GM10266 (cell line): Measurements from ENCODE around the gene MYLK.

Source experiments
- DNase-seq: peaks from one replicate; pipeline ENCODE4 v3.0.0; 2012; ENCODE audit errors: extremely low spot score
- TF ChIP-seq, protein P1 (sequence below): IDR thresholded peaks from 2 replicates; pipeline ENCODE4 v1.5.1; 2012; ENCODE audit warnings: mild to moderate bottlenecking, low read depth; ENCODE audit not compliant: control insufficient read depth, insufficient read depth; ENCODE audit errors: missing control alignments

Gene MYLK

DNA sequence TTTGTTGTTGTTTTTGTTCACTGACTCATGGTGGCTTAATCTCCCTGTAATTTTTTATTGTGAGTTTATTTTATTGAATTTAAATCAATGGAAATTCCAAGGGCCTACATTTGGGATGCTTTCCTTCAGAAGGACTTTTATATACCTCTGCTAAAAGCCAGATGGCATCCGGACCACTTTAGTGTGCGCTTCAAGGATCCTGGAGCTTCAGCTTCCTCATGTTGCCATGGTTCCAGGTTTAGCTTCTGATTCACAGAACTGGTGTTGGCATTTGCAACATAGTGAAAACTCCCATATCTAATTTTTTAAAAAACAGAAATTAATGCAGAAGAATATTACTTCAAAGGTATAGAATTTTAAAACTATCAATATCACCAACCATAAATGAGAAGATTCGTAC is 290.8 kb downstream of the MYLK start:
- TF ChIP-seq, protein P1, sequence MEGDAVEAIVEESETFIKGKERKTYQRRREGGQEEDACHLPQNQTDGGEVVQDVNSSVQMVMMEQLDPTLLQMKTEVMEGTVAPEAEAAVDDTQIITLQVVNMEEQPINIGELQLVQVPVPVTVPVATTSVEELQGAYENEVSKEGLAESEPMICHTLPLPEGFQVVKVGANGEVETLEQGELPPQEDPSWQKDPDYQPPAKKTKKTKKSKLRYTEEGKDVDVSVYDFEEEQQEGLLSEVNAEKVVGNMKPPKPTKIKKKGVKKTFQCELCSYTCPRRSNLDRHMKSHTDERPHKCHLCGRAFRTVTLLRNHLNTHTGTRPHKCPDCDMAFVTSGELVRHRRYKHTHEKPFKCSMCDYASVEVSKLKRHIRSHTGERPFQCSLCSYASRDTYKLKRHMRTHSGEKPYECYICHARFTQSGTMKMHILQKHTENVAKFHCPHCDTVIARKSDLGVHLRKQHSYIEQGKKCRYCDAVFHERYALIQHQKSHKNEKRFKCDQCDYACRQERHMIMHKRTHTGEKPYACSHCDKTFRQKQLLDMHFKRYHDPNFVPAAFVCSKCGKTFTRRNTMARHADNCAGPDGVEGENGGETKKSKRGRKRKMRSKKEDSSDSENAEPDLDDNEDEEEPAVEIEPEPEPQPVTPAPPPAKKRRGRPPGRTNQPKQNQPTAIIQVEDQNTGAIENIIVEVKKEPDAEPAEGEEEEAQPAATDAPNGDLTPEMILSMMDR, result no peak
- DNase-seq, result no peak

DNA sequence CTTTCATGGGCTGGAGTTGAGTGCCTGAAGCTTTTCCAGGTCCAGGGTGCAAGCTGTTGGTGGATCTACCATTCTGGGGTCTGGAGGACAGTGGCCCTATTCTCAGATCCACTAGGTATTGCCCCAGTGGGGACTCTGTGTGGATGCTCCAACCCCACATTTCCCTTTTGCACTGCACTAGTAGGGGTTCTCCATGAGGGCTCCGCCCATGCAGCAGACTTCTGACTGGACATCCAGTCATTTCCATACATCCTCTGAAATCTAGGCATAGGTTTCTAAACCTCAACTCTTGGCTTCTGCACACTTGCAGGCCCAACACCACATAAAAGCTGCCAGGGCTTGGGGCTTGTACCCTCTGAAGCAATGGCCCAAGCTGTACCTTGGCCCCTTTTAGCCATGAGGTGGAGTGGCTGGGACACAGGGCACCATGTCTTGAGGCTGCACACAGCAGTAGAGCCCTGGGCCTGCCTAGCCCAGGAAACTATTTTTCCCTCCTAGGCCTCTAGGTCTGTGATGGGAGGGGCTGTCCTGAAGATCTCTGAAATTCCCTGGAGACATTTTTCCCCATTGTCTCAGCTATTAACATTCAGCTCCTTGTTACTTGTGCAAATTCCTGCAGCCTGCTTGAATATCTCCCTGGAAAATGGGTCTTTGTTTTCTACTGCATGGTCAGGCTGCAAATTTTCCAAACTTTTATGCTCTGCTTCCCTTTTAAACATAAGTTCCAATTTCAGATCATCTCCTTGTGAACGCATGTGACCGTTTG is 293.3 kb downstream of the MYLK start:
- no peak for DNase-seq
- TF ChIP-seq, protein P1, result no peak

DNA sequence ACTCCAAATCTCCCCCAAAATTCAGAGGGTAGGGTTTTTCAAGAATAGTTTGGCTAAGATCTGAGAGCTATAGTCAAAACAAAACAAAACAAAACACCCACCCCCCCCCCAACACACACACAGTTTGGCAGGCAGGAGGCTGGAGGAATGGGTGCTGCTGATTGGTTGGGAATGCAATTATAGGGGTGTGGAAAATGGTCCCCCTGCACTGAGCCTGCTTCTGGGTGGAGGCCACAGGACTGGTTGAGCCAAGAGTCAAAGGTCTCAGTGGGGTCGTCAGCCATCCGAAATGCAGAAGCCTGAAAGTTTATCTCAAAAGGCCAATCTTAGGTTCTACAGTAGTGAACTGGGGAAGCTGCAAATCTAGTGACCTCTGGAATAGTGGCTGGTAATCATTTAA is 296.7 kb downstream of the MYLK start:
- DNase-seq, result no peak
- TF ChIP-seq, protein P1, result no peak

DNA sequence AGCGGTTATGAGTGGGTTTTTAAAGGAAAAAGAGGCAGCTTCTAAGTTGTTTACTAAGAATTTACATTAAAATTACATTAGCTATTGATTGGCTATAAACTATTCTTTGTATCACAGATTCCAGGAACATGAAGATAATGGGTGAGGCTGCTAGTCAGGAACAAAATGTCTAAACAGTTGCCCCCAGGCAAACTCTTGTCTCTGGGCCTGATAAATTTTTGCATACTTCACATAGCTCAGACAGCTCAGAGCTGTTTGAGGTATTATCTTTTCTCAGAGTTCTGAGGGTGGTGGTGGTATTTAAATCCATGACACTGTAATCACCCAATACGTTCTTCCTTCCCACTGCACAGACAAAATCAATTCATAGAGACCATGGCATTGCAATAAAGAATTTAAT is 297.2 kb downstream of the MYLK start:
- no peak for DNase-seq
- TF ChIP-seq, protein P1, result no peak

DNA sequence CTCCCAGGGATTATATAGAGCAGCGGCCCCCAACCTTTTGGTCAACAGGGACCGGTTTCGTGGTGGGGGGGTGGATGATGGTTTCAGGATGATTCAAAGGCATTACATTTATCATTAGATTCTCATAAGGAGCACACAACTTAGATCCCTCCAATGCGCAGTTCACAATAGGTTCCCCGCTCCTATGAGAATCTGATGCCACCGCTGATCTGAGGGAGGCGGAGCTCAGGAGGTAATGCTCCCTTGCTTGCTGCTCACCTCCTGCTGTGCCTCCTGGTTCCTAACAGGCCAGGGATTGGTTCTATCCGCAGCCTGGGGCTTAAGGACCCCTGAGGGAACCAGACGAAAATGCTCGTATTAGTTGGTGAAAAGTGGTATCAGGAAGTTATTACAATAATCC is 298.0 kb downstream of the MYLK start:
- peak; percentile 25 for DNase-seq
- TF ChIP-seq, protein P1, result no peak

DNA sequence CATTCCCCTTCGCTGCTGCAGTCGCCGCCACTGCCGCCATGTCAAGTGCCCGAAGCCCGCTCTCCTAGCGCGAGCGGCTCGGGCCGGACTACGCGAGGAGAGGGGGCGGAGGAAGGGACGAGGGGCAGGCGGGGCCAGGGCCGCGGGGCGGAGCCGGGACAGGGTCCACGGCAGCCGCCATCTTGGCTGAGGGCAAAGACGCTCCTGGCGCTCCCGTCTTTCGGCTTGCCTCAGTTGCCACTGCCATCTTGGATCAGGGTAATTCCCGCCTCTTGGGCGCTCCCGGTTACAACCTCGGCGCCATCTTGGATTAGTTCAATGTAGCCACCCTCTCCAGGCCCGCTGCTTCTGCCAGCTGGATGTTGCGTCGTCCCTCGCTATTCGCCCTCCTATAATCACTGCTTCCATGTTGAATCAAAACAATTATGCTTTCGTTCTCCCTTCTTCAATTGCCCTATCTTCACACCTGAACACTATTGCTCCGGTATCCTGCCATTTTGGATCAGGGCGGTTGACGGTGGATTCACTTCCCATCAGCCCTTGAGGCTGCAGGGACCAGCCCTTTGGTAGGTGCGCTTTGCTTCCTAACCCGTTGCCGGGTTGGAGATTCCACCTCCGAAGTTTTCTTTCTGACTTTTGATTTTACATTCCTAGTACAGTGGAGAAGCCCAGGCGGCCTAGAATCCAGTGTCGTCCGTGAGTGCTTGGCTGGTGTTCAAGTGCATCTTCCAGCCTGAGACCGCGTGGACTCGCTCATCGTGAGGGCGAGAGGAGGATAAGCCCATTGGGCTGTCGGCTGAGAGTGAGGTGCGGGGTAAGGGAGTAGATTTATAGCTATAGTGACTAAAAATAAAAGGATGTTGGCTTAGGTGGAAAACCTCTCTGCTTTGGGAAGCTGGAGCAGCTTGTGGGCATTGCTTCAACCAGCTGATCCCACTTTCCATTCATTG is 298.9 kb downstream of the MYLK start, which contains the start of gene HACD2:
TSS of gene HACD2 (minus strand) at position 66 of the 950 bp plus-strand sequence. CDS start at position 40, 26 bp downstream.
- peak; percentile 94 for DNase-seq
- TF ChIP-seq, protein P1, result no peak
